ENCODE results near the gene GNAI2. TPM values are rescaled to one million over a fixed set of nuclear protein-coding genes. Genes with fewer than 3 reads are reported as not detected.

Gene GNAI2
- total RNA-seq, 1 donor from 2014 or later = 97.9 TPM

- Histone ChIP-seq H3K4me3 (ENCODE audit: low read depth, low read length) (no peak within 1 kb of the TSS), H3K36me3 (ENCODE audit: control insufficient read depth, insufficient read depth, low read length) (no peaks in the 10 kb centered on the region), H3K27me3 (ENCODE audit: control insufficient read depth, insufficient read depth, low read length) (no peaks in the 10 kb centered on the region)
- TF ChIP-seq, protein P1, sequence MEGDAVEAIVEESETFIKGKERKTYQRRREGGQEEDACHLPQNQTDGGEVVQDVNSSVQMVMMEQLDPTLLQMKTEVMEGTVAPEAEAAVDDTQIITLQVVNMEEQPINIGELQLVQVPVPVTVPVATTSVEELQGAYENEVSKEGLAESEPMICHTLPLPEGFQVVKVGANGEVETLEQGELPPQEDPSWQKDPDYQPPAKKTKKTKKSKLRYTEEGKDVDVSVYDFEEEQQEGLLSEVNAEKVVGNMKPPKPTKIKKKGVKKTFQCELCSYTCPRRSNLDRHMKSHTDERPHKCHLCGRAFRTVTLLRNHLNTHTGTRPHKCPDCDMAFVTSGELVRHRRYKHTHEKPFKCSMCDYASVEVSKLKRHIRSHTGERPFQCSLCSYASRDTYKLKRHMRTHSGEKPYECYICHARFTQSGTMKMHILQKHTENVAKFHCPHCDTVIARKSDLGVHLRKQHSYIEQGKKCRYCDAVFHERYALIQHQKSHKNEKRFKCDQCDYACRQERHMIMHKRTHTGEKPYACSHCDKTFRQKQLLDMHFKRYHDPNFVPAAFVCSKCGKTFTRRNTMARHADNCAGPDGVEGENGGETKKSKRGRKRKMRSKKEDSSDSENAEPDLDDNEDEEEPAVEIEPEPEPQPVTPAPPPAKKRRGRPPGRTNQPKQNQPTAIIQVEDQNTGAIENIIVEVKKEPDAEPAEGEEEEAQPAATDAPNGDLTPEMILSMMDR (IDR thresholded peaks at IDR 0.05; ENCODE audit: insufficient read depth, low read length, severe bottlenecking) = peak; percentile 20
- no peak for FAIRE-seq
- peak; percentile 18 for DNase-seq (ENCODE audit: low read depth)
These were observed 67.2 kb downstream of the GNAI2 start, which contains the start of gene HYAL1 for GRCh38 chr3:50303013-50303815. HYAL1 (minus strand) TSS chr3:50303574; CDS start chr3:50302956, 618 bp downstream.

GRCh38 chr3:50304601-50305000 is 68.6 kb downstream of the GNAI2 start:
- DNase-seq (ENCODE audit: low read depth) (peak; percentile 73), FAIRE-seq (peak; percentile 28)
- Histone ChIP-seq H3K4me3 (ENCODE audit: low read depth, low read length) (no peak overlapping the region), H3K27me3 (ENCODE audit: control insufficient read depth, insufficient read depth, low read length) (no peaks in the 10 kb centered on the region), H3K36me3 (ENCODE audit: control insufficient read depth, insufficient read depth, low read length) (no peaks in the 10 kb centered on the region)
- TF ChIP-seq, protein P1 (IDR thresholded peaks at IDR 0.05; ENCODE audit: insufficient read depth, low read length, severe bottlenecking) = no peak

Other genes starting within 250 kb of the GNAI2 start
- gene RBM5, start 147.3 kb upstream of the GNAI2 start, total RNA-seq = 80.3 and 129 TPM in 2 replicates
- 35.5 and 76.0 TPM in 2 replicates for gene SEMA3F, start 80.9 kb upstream of the GNAI2 start, total RNA-seq
- 0.26 TPM in 1 of 2 replicates, not detected in the other for gene GNAT1, start 44.6 kb upstream of the GNAI2 start, total RNA-seq
- not detected in 2 replicates for gene SLC38A3, start 30.9 kb upstream of the GNAI2 start, total RNA-seq
- gene SEMA3B, start 32.9 kb downstream of the GNAI2 start, total RNA-seq = 2.3 and 7.1 TPM in 2 replicates
- under 0.01 TPM in 1 of 2 replicates, not detected in the other for gene LSMEM2, start 42.9 kb downstream of the GNAI2 start, total RNA-seq
- gene IFRD2, start 56.2 kb downstream of the GNAI2 start, total RNA-seq = 104 and 177 TPM in 2 replicates
- 6.6 and 6.8 TPM in 2 replicates for gene HYAL3, start 63.2 kb downstream of the GNAI2 start, total RNA-seq
- gene NAA80, start 63.2 kb downstream of the GNAI2 start, total RNA-seq = 1.3 and 2.0 TPM in 2 replicates
- gene HYAL1, start 67.4 kb downstream of the GNAI2 start, total RNA-seq = 7.1 and 8.3 TPM in 2 replicates
- 55.0 and 63.0 TPM in 2 replicates for gene HYAL2, start 86.5 kb downstream of the GNAI2 start, total RNA-seq
- gene TUSC2, start 92.0 kb downstream of the GNAI2 start, total RNA-seq = 21.9 and 23.3 TPM in 2 replicates
- 15.5 and 25.5 TPM in 2 replicates for gene RASSF1, start 104.6 kb downstream of the GNAI2 start, total RNA-seq
- gene ZMYND10, start 109.5 kb downstream of the GNAI2 start, total RNA-seq = 0.13 and 0.53 TPM in 2 replicates
- gene NPRL2, start 114.6 kb downstream of the GNAI2 start, total RNA-seq = 11.0 and 17.1 TPM in 2 replicates
- 18.9 and 22.1 TPM in 2 replicates for gene CYB561D2, start 114.7 kb downstream of the GNAI2 start, total RNA-seq
- 19.7 and 22.8 TPM in 2 replicates for gene TMEM115, start 123.3 kb downstream of the GNAI2 start, total RNA-seq